Keratinocyte (primary cell): Measurements from ENCODE around the gene CCDC33.

Experiments
- EZH2 ChIP-seq: IDR thresholded peaks from one replicate; pipeline ENCODE4 v1.6.1; 2012; ENCODE audit warnings: inconsistent platforms, mild to moderate bottlenecking, low read length, moderate library complexity
- TF ChIP-seq, protein P1 (sequence below), 3 experiments: IDR thresholded peaks in 1 of 3; conservative IDR thresholded peaks in 1 of 3; optimal IDR thresholded peaks in 1 of 3; 2 replicates in 2 of 3; 3 replicates in 1 of 3; pipeline versions ENCODE3 to v1.5.1; 2011; ENCODE audit warnings: low read length in 3 of 3, mild to moderate bottlenecking in 3 of 3, moderate library complexity in 2 of 3, control low read depth in 1 of 3, inconsistent platforms in 1 of 3; ENCODE audit not compliant: insufficient read depth in 2 of 3; ENCODE audit errors: extremely low read depth in 1 of 3

GRCh38 chr15:74297887-74298286, 61.8 kb downstream of the CCDC33 start:
- TF ChIP-seq, protein P1, sequence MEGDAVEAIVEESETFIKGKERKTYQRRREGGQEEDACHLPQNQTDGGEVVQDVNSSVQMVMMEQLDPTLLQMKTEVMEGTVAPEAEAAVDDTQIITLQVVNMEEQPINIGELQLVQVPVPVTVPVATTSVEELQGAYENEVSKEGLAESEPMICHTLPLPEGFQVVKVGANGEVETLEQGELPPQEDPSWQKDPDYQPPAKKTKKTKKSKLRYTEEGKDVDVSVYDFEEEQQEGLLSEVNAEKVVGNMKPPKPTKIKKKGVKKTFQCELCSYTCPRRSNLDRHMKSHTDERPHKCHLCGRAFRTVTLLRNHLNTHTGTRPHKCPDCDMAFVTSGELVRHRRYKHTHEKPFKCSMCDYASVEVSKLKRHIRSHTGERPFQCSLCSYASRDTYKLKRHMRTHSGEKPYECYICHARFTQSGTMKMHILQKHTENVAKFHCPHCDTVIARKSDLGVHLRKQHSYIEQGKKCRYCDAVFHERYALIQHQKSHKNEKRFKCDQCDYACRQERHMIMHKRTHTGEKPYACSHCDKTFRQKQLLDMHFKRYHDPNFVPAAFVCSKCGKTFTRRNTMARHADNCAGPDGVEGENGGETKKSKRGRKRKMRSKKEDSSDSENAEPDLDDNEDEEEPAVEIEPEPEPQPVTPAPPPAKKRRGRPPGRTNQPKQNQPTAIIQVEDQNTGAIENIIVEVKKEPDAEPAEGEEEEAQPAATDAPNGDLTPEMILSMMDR (optimal IDR thresholded peaks at IDR 0.05 in 1 of 3, IDR thresholded peaks at IDR 0.05 in 1 of 3, conservative IDR thresholded peaks at IDR 0.05 in 1 of 3; ENCODE audit: extremely low read depth in 1 of 3, insufficient read depth in 2 of 3, low read length in 3 of 3) = no peak
- no peak for TF ChIP-seq EZH2
